ENCODE measurements around the gene SSBP2.

SSBP2 gene

DNA sequence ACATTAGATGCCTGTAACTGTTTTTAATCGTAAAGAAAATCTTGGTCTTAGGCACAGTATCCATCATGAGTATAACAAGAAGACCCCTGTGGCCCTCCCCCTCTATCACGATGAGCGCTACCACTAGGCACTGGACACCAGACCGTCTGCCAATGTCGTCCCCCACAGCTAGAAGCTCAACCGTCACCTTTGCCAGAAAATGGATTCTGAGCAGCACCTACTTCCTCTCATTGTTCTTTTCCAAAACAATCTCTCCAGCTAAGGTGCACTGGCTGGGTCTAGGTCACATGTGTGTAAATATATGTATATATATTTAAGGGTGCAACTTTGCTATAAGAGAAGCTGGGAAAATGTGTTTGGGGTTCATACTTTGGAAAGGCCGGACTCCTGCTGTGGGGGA lies 15.7 kb upstream of the SSBP2 start:
- no peak for DNase-seq

GRCh38 chr5:81763294-81763928 lies 12.5 kb upstream of the SSBP2 start:
- DNase-seq = peak; percentile 14

DNA sequence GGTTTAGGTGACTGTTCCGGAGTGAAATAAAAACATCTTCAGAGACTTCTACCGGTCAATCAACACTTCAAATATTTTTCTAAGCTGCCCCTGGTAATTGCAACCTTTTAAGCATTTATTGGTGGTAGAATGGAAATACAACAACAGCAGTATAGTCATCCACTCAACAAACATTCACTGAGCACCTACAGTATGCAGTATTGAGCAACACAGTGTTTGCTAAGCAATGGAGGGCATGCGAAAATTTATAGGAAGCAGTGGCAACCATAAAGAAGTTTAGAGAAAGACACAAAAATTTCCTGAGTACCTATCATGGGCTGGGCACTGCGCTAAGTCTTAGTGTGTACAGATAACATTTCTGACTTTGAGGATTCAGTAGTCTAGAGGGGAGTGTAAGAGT lies 12.0 kb upstream of the SSBP2 start:
- DNase-seq = no peak

DNA sequence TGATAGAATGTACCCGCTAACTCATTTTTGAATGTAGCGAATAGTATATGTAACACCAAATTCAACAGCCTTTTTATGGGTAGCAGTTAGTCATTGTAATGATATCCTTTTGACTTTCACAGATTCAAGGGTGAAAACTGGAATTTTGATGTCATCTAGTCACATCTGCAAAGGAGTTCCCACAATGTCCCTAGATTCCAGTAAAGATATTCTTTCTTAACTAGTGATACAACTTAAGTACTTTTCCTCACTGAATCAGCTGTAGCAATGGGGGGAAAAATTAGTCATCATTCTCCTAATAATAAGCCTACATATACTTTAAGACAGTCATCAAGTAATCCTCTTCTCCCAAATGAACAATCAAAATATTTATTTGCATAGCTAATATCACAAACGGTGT lies 11.5 kb upstream of the SSBP2 start:
- DNase-seq = no peak

GRCh38 chr5:81761970-81762369 lies 11.1 kb upstream of the SSBP2 start:
- DNase-seq = no peak

GRCh38 chr5:81761270-81761669 lies 10.4 kb upstream of the SSBP2 start:
- peak; percentile 45 for DNase-seq

DNA sequence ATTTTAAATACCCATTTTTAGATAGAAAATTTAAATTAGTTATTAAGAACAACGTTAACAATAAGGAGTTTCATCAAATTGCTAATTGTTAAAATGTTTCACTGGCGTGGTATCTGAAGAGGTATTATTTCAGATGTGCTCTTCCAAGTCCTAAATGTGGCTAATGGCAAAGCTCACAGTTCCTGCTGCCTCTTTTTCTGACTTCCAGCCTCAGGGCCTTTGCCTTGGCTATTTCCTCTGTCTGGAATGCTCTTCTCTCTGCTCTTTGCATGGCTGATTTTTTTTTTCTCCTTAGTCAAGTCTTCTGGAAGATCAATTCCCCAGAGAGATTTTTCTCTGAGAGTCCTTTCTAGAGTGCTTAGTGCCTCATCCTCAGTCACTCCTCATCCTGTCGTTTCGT lies 9.6 kb upstream of the SSBP2 start:
- DNase-seq = no peak

- DNase-seq = no peak
Measured at GRCh38 chr5:81759632-81760005, 8.7 kb upstream of the SSBP2 start.

DNA sequence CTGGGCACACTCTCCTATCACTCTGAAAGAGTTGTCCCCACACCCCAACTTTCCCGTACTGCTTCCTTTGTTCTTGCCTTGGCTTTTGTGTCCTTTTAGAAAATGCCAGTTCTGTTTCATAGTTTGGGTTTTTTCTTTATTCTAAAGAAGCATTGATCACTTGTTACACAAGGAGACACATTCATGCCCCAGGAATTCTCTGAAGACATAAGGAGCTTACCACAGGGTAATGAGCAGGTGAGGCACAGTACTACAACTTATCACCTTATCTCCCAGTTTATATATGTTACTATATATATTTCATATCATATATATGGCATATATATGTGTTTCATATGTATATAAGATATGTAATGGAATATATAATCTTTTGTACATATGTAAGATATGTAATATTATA lies 6.5 kb upstream of the SSBP2 start:
- DNase-seq = no peak

DNA sequence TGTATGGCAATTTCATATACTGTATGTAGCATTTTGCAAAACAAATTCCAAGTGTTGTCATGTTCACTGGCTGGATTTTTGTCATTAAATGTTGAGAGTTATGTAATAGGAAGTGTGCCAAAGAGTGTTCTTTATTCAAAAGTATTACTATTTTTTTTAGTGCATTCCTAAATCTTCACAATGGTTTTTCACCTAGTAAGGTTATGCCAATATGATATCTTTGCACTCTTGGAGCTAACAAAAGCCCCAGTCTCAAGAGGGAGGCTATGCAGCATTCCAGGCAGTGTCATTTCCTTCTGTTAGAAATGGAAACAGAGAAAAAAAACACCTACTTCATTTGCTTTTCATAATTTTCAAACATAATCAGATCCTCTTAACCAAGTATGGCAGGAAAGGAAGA lies 5.1 kb upstream of the SSBP2 start:
- DNase-seq = no peak

DNA sequence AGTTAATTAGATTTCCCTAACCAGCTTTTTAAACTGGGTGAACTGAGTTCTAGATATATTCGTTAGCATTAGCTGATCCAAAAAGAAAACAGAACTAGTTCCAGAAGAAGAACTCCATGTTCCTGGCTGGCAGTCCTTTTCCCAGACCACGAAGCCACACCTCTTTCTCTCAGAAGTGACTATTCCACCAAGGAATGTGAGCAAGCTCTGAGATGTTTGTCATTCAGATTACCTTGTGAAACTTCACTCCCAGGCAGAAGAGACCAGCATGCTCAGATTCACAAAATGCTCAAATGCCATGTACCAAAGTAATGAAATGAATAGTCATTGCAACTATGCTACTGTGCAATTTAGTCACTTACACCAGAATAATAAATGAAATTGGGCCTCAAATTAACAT lies 4.4 kb upstream of the SSBP2 start:
- peak; percentile 40 for DNase-seq

DNA sequence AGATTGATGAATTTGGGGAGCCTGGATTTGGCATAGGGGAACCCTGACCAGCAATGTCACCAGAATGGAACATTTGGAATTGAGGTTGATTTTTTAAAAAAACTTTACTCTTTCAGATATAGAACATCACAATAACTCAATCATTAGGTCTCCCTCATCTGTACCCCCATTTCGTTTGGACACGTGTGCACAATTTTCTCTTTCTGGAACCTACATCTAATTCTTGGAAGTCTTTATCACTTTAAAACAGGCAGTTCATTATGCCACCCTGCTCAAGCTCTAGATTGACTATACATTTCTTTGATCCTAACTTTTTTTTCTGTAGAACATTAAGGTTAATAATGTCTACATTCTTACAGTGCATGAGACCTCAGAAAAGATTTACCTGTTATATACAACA lies 3.7 kb upstream of the SSBP2 start:
- DNase-seq = peak; percentile 80

DNA sequence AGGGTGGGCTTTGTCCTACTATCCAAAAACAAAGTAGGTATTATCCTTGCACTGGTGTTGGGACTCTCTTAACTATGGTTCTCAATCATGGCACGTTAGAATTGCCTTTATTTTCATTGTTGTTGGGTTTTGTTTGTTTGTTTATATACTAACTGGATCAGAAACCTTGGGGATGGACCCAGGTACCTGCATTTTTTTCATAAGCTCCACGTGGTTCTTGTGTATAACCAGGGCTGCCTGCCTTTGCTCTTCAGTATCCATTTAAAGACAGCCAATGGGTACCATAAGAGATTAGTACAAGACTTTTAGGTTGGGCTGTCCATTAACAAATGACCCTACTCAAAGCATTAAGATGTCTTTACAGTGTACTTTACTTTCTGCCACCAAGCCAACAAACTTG lies 2.5 kb upstream of the SSBP2 start:
- DNase-seq = peak; percentile 43

DNA sequence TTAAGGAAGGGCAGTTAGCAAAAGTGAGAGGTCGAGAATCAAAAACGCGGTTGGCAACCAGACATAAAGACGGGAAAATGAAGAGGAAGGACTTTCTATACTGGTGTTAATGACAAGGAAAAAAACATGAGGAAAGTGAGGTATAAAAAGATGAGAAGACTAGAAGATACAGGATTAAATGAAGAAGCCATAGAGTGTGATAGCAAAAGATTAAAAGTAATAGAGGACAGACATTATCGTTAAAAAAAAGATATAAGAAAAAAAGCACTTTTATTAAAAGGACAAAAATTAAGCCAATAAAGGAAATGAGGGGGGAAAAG lies 1.7 kb upstream of the SSBP2 start:
- peak; percentile 36 for DNase-seq

GRCh38 chr5:81751836-81752643 lies 1.1 kb upstream of the SSBP2 start:
- peak; percentile 70 for DNase-seq

GRCh38 chr5:81750308-81751008 lies 439 bp downstream of the SSBP2 start:
- peak; percentile 25 for DNase-seq

- peak; percentile 45 for DNase-seq
Measured at GRCh38 chr5:81749561-81750307, 1.2 kb downstream of the SSBP2 start.

GRCh38 chr5:81749192-81749560 lies 1.7 kb downstream of the SSBP2 start:
- DNase-seq = no peak

DNA sequence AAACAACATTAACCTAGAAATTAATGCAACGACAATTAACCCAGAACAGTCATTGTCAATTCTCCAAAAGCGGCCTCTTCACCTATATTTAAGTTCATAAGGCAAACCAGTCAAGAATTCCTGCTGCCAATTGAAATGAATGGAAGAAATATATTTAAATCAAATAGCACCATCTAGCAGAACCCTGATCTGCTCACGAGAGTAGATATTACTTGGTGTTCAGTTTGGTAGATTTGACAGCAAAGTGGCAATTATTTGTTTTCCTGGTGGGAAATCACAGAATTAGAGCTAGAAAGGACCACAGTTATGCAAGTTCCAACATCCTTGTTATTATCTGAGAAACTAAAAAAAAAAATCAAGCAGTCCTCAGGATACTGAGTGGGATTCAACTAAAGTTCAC lies 2.3 kb downstream of the SSBP2 start:
- peak; percentile 20 for DNase-seq

DNA sequence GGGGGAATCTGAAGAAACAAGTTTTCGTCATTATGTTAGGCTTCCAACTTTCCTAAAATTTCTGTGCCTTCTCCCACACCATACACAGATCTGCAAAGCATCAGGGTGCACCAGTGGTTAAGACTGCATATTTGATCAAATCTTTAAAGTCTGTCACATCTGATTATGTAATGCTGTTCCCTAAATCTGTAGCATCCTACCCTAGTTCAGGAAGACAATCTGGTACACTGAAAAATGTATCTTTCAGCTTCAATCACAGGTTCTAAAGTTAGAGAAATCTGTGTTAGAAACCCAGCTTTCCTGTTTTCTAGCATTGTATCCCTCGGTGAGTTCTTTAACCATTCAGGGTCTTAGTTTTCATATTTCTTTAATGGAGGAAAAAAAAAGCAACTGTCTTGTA lies 3.9 kb downstream of the SSBP2 start:
- no peak for DNase-seq

GRCh38 chr5:81740758-81741157 lies 10.1 kb downstream of the SSBP2 start:
- no peak for DNase-seq

DNA sequence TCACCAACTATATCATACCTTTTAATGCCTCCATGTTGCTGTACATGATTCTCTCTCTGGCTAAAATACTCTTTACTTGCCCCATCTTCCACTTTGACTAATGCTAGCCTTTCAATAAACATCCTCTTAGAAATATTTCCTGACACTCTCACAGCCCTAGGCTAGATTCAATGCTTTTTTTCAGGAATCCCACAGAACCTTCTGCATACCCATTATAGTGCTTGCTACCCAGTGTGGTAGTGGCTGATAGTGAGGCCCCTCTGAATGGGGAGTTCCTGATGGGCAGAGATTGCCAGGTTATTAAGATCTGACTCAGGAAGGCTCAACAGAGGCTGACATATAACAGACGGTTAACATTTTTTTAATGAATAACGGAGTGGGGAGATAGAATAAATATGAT lies 11.6 kb downstream of the SSBP2 start:
- DNase-seq = no peak

DNA sequence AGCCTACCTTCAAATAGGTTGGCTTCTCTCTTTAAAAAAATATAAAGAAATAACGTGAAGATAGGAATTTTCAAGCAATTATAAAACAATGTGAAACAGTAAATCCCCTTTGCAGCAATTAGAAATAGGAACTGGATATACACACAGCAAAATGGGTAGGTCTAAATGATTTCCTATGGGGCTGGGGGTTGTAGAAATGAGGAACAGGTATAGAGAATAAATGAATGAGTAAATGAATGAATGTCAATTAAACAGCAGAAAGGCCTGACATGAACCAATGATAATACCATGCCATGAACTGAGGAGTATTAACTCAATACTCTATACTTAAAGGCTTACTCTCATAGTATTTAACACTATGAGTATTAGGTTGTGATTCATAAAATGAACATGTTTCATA lies 21.6 kb downstream of the SSBP2 start:
- no peak for DNase-seq

GRCh38 chr5:81728301-81728700 lies 22.6 kb downstream of the SSBP2 start:
- no peak for DNase-seq

Measured in OCI-M1 (cell line).